ENCODE results near the gene AK2.
"Not testable (repeated sequence)": the region's sequence is repeated elsewhere in the genome, so short reads cannot be mapped to it uniquely, and the experiment has no call there.

AK2 gene

GRCh38 chr1:32975055-32975454, 61.6 kb downstream of the AK2 start:
- not testable (repeated sequence) for H3K36me3 ChIP-seq (ENCODE audit: control insufficient read depth, insufficient read depth, low read length); H3K27ac ChIP-seq (ENCODE audit: low read length); H3K4me3 ChIP-seq (ENCODE audit: low read length); H3K9me3 ChIP-seq (ENCODE audit: control insufficient read depth, insufficient read depth, low read length); DNase-seq (ENCODE audit: low read depth, low spot score); H3K4me1 ChIP-seq (ENCODE audit: control insufficient read depth, insufficient read depth, low read length)
- no CpG with 5 or more reads among the region's 30 CpGs for WGBS (ENCODE audit: insufficient coverage, insufficient read length)
- peaks cover 18% of the 10 kb centered on the region for H3K27me3 ChIP-seq (ENCODE audit: control insufficient read depth, insufficient read depth, low read length)

- H3K36me3 ChIP-seq (ENCODE audit: control insufficient read depth, insufficient read depth, low read length); H3K9me3 ChIP-seq (ENCODE audit: control insufficient read depth, insufficient read depth, low read length); H3K4me3 ChIP-seq (ENCODE audit: low read length); H3K27ac ChIP-seq (ENCODE audit: low read length); H3K4me1 ChIP-seq (ENCODE audit: control insufficient read depth, insufficient read depth, low read length); DNase-seq (ENCODE audit: low read depth, low spot score): not testable (repeated sequence)
- no CpG with 5 or more reads among the region's 6 CpGs for WGBS (ENCODE audit: insufficient coverage, insufficient read length)
- H3K27me3 ChIP-seq (ENCODE audit: control insufficient read depth, insufficient read depth, low read length) = peaks cover 18% of the 10 kb centered on the region
Observed at GRCh38 chr1:32973458-32973857, 63.2 kb downstream of the AK2 start.

DNA sequence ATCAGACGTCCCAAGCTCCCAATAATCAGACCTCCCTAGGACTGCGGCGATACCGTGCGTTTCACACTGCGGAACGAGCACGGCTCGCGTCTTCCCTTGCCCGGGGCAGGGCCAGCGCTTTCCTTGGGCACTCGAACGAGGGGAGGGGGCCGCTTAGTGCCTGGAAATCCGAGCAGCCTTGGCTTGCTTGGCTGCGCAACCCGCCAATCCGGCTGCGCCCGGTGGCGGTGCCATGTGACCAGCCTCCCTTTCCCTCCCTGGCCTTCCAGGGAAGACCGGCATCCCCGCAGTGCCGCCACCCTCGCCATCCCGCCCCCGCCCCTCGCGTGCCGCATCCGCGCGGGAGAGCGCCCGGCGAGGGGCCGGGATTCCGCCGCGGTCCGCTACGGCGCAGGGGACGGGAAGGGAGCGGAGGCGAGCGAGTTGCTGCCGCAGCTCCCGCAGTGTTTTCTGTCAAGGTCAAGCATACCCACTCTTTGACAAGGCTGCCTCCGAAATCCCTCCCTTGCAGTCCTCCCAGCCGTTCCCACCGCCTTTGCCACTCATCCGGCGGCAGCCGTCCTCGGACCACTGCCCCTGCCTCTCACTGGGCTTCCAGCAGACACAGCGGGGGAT, 63.8 kb downstream of the AK2 start:
- H3K4me3 ChIP-seq (ENCODE audit: low read length) = peak overlapping the region; percentile 69; the same call in 1 of the 2 replicates
- H3K4me1 ChIP-seq (ENCODE audit: control insufficient read depth, insufficient read depth, low read length) = no peaks in the 10 kb centered on the region
- no peaks in the 10 kb centered on the region for H3K9me3 ChIP-seq (ENCODE audit: control insufficient read depth, insufficient read depth, low read length)
- peaks cover 18% of the 10 kb centered on the region for H3K27me3 ChIP-seq (ENCODE audit: control insufficient read depth, insufficient read depth, low read length)
- H3K27ac ChIP-seq (ENCODE audit: low read length) = no peak overlapping the region
- no peaks in the 10 kb centered on the region for H3K36me3 ChIP-seq (ENCODE audit: control insufficient read depth, insufficient read depth, low read length)
- no peak for DNase-seq (ENCODE audit: low read depth, low spot score)
- WGBS (ENCODE audit: insufficient coverage, insufficient read length) = no CpG with 5 or more reads among the region's 58 CpGs

GRCh38 chr1:32971576-32971975, 65.1 kb downstream of the AK2 start:
- no peak for DNase-seq (ENCODE audit: low read depth, low spot score)
- Histone ChIP-seq H3K27ac (ENCODE audit: low read length) (no peak overlapping the region), H3K9me3 (ENCODE audit: control insufficient read depth, insufficient read depth, low read length) (no peaks in the 10 kb centered on the region), H3K36me3 (ENCODE audit: control insufficient read depth, insufficient read depth, low read length) (no peaks in the 10 kb centered on the region), H3K4me1 (ENCODE audit: control insufficient read depth, insufficient read depth, low read length) (no peaks in the 10 kb centered on the region), H3K4me3 (ENCODE audit: low read length) (no peak overlapping the region), H3K27me3 (ENCODE audit: control insufficient read depth, insufficient read depth, low read length) (peaks cover 18% of the 10 kb centered on the region)
- no CpG with 5 or more reads among the region's 3 CpGs for WGBS (ENCODE audit: insufficient coverage, insufficient read length)

- H3K9me3 ChIP-seq (ENCODE audit: control insufficient read depth, insufficient read depth, low read length) = no peaks in the 10 kb centered on the region
- no CpG with 5 or more reads among the region's 1 CpG for WGBS (ENCODE audit: insufficient coverage, insufficient read length)
Observed at GRCh38 chr1:32971156-32971555, 65.5 kb downstream of the AK2 start.

GRCh38 chr1:32969566-32969965, 67.1 kb downstream of the AK2 start:
- no peak for DNase-seq (ENCODE audit: low read depth, low spot score)
- no peak overlapping the region for H3K27ac ChIP-seq (ENCODE audit: low read length)
- H3K36me3 ChIP-seq (ENCODE audit: control insufficient read depth, insufficient read depth, low read length) = no peaks in the 10 kb centered on the region
- no peaks in the 10 kb centered on the region for H3K4me1 ChIP-seq (ENCODE audit: control insufficient read depth, insufficient read depth, low read length)
- peaks cover 18% of the 10 kb centered on the region for H3K27me3 ChIP-seq (ENCODE audit: control insufficient read depth, insufficient read depth, low read length)
- H3K9me3 ChIP-seq (ENCODE audit: control insufficient read depth, insufficient read depth, low read length) = no peaks in the 10 kb centered on the region
- H3K4me3 ChIP-seq (ENCODE audit: low read length) = no peak overlapping the region

More at GRCh38 chr1:32971156-32971555, 65.5 kb downstream of the AK2 start:
- Histone ChIP-seq H3K27ac (ENCODE audit: low read length) (no peak overlapping the region), H3K27me3 (ENCODE audit: control insufficient read depth, insufficient read depth, low read length) (peaks cover 18% of the 10 kb centered on the region), H3K4me3 (ENCODE audit: low read length) (no peak overlapping the region), H3K36me3 (ENCODE audit: control insufficient read depth, insufficient read depth, low read length) (no peaks in the 10 kb centered on the region), H3K4me1 (ENCODE audit: control insufficient read depth, insufficient read depth, low read length) (no peaks in the 10 kb centered on the region)
- DNase-seq (ENCODE audit: low read depth, low spot score) = no peak

GRCh38 chr1:32967888-32968568, 68.7 kb downstream of the AK2 start:
- Histone ChIP-seq H3K27ac (ENCODE audit: low read length) (no peak overlapping the region), H3K9me3 (ENCODE audit: control insufficient read depth, insufficient read depth, low read length) (no peaks in the 10 kb centered on the region)
- no peak for DNase-seq (ENCODE audit: low read depth, low spot score)

GRCh38 chr1:32966900-32967299, 69.8 kb downstream of the AK2 start:
- 0 out of 2 replicates have a peak, but pooled peaks cover 3% of the 10 kb centered on the region for H3K4me1 ChIP-seq (ENCODE audit: control insufficient read depth, insufficient read depth, low read length)
- no peaks in the 10 kb centered on the region for H3K9me3 ChIP-seq (ENCODE audit: control insufficient read depth, insufficient read depth, low read length)
- peaks cover 12% of the 10 kb centered on the region for H3K27me3 ChIP-seq (ENCODE audit: control insufficient read depth, insufficient read depth, low read length)
- no peak for DNase-seq (ENCODE audit: low read depth, low spot score)
- H3K36me3 ChIP-seq (ENCODE audit: control insufficient read depth, insufficient read depth, low read length) = no peaks in the 10 kb centered on the region
- H3K27ac ChIP-seq (ENCODE audit: low read length) = no peak overlapping the region
- no peak overlapping the region for H3K4me3 ChIP-seq (ENCODE audit: low read length)
- WGBS (ENCODE audit: insufficient coverage, insufficient read length) = no CpG with 5 or more reads among the region's 2 CpGs

More at GRCh38 chr1:32967888-32968568, 68.7 kb downstream of the AK2 start:
- 0 out of 2 replicates have a peak, but pooled peaks cover 1% of the 10 kb centered on the region for H3K4me1 ChIP-seq (ENCODE audit: control insufficient read depth, insufficient read depth, low read length)
- H3K4me3 ChIP-seq (ENCODE audit: low read length) = no peak overlapping the region
- WGBS (ENCODE audit: insufficient coverage, insufficient read length) = no CpG with 5 or more reads among the region's 4 CpGs
- H3K36me3 ChIP-seq (ENCODE audit: control insufficient read depth, insufficient read depth, low read length) = no peaks in the 10 kb centered on the region
- H3K27me3 ChIP-seq (ENCODE audit: control insufficient read depth, insufficient read depth, low read length) = peaks cover 18% of the 10 kb centered on the region

- H3K27ac ChIP-seq (ENCODE audit: low read length) = no peak overlapping the region
- 0 out of 2 replicates have a peak, but pooled peaks cover 3% of the 10 kb centered on the region for H3K4me1 ChIP-seq (ENCODE audit: control insufficient read depth, insufficient read depth, low read length)
- no CpG with 5 or more reads among the region's 5 CpGs for WGBS (ENCODE audit: insufficient coverage, insufficient read length)
- DNase-seq (ENCODE audit: low read depth, low spot score) = no peak
- H3K9me3 ChIP-seq (ENCODE audit: control insufficient read depth, insufficient read depth, low read length) = no peaks in the 10 kb centered on the region
- H3K36me3 ChIP-seq (ENCODE audit: control insufficient read depth, insufficient read depth, low read length) = no peaks in the 10 kb centered on the region
- no peaks in the 10 kb centered on the region for H3K27me3 ChIP-seq (ENCODE audit: control insufficient read depth, insufficient read depth, low read length)
- H3K4me3 ChIP-seq (ENCODE audit: low read length) = no peak overlapping the region
Observed at GRCh38 chr1:32965251-32965747, 71.4 kb downstream of the AK2 start.

DNA sequence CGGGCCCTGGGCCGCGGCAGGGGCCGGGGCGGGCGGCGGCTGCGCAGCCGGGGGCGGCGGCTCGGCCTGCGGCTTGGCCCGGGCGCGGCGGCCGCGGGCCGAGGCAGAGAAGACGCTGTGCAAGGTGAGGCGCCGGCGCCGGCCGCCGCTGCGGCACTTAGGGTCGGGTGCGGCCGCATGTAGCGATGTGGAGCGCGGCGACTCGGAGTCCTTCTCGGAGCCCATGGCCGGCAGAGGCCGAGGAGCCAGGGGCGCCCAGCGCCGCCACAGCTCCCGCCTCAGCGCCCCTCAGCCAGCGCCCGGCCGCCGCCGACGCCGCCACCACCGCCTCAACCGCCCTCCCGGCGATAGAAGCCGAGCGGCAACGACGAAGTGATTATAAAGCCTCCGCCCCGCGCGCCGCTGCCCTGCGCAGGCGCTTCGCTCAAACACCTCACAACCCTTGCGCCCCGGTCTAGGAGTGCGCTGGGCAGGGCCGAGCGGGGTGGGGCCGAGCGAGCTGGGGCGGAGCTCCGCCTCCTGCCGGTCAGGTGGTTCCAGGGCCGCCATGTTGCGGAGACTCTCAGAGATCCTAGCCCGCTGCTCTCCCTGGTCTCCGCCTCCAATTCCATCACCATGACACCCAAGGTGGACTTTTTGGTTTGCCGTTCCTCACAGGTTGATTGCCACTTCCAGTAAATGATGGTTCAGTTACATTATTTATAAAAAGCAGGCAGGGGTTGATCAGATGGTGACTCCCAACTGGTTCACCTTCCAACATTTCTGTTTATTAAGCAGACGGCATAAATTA, 72.0 kb downstream of the AK2 start, which contains the start of gene RNF19B:
RNF19B (minus strand) TSS at position 349 of the 790 bp plus-strand sequence; CDS start at position 225, 124 bp downstream.
- Histone ChIP-seq H3K4me3 (ENCODE audit: low read length) (peak within 1 kb of the TSS; percentile 62; the same call in 1 of the 2 replicates), H3K36me3 (ENCODE audit: control insufficient read depth, insufficient read depth, low read length) (no peaks in the 10 kb centered on the region), H3K27me3 (ENCODE audit: control insufficient read depth, insufficient read depth, low read length) (no peaks in the 10 kb centered on the region), H3K27ac (ENCODE audit: low read length) (no peak within 1 kb of the TSS), H3K9me3 (ENCODE audit: control insufficient read depth, insufficient read depth, low read length) (no peaks in the 10 kb centered on the region), H3K4me1 (ENCODE audit: control insufficient read depth, insufficient read depth, low read length) (0 out of 2 replicates have a peak, but pooled peaks cover 3% of the 10 kb centered on the region)
- no CpG with 5 or more reads among the region's 83 CpGs for WGBS (ENCODE audit: insufficient coverage, insufficient read length)
- peak; percentile 86 for DNase-seq (ENCODE audit: low read depth, low spot score)
